Mesothelial cell of epicardium (in vitro differentiated cells): ENCODE measurements around the gene RNF212. TPM values are rescaled to one million over a fixed set of nuclear protein-coding genes. Genes with fewer than 3 reads are reported as not detected.

Source experiments
- DNase-seq, 2 experiments: peaks; one replicate each; pipeline ENCODE4 v3.0.0; 2021; ENCODE audit warnings: low spot score in 2 of 2; ENCODE audit not compliant: unreplicated experiment in 2 of 2
- H3K27ac Mint-ChIP-seq: 2 replicates; pipeline ENCODE4 v1.8.0; 2021; ENCODE audit warnings: mixed read lengths
- H3K27me3 Mint-ChIP-seq: 2 replicates; pipeline ENCODE4 v1.8.0; 2021; ENCODE audit warnings: low read depth, mixed read lengths
- H3K36me3 Mint-ChIP-seq: 2 replicates; pipeline ENCODE4 v1.8.0; 2021; ENCODE audit warnings: mixed read lengths
- H3K4me1 Mint-ChIP-seq: 2 replicates; pipeline ENCODE4 v1.8.0; 2021; ENCODE audit warnings: mixed read lengths
- H3K4me3 Mint-ChIP-seq: 2 replicates; pipeline ENCODE4 v1.8.0; 2021; ENCODE audit warnings: mild to moderate bottlenecking, moderate library complexity, mixed read lengths
- H3K9me3 Mint-ChIP-seq: 2 replicates; pipeline ENCODE4 v1.8.0; 2021; ENCODE audit warnings: mixed read lengths
- total RNA-seq: library from RNA; stranded (reverse); gene quantifications from 3 replicates; pipeline ENCODE4 v1.2.1, GENCODE V29; 2021
- TF ChIP-seq, protein P1 (sequence below): fragments of 200-600 bp; sonication (generic); IDR thresholded peaks from one replicate; pipeline ENCODE4 v1.5.0; 2021; ENCODE audit warnings: antibody characterized with exemption; ENCODE audit not compliant: unreplicated experiment

The RNF212 gene
- total RNA-seq, 1 donor from 2014 or later: 10.9 TPM

DNA sequence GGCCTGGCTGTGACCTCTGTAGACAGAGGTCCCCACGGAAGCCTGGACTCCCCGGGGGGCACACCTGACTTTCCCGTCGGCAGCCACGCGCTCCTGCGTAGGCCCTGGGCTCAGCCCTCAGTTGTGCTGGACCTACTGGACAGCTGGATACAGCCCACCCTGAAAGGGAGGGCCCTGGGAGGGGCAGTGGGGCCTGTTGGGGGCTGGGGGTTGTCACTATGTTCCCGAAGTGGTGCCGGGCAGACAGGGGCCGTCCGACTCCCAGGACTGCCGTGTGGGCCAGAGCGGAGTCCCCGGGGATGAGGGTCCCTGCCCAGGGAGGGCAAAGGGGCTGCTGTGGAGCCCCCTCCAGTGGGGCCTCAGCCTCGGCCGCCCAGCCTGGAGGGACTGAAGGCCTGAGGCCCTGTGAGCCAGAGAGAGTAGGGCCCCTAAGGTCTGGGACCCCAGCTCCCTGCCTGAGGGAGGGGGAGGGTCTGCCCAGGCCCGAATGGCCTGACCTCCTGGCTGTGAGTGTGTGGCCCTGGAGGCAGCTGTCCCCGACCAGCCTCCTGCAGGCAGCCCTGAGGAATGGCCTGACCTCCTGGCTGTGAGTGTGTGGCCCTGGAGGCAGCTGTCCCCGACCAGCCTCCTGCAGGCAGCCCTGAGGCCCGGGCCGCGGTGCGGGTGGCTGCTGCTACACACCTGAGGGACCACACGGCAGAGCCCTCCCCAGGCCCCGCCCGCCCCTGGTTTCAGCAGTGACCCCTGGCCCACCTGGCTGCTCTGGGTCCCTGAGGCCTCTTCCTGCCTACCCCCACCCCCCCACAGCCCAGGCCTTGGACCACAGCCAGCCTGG is 76.2 kb downstream of the RNF212 start:
- DNase-seq: no peak
- Mint-ChIP-seq H3K36me3 (no peaks in the 10 kb centered on the region), H3K4me3 (no peak overlapping the region), H3K27me3 (no peaks in the 10 kb centered on the region), H3K27ac (no peak overlapping the region), H3K4me1 (peaks cover 17% of the 10 kb centered on the region), H3K9me3 (no peaks in the 10 kb centered on the region)
- TF ChIP-seq, protein P1, sequence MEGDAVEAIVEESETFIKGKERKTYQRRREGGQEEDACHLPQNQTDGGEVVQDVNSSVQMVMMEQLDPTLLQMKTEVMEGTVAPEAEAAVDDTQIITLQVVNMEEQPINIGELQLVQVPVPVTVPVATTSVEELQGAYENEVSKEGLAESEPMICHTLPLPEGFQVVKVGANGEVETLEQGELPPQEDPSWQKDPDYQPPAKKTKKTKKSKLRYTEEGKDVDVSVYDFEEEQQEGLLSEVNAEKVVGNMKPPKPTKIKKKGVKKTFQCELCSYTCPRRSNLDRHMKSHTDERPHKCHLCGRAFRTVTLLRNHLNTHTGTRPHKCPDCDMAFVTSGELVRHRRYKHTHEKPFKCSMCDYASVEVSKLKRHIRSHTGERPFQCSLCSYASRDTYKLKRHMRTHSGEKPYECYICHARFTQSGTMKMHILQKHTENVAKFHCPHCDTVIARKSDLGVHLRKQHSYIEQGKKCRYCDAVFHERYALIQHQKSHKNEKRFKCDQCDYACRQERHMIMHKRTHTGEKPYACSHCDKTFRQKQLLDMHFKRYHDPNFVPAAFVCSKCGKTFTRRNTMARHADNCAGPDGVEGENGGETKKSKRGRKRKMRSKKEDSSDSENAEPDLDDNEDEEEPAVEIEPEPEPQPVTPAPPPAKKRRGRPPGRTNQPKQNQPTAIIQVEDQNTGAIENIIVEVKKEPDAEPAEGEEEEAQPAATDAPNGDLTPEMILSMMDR: no peak

DNA sequence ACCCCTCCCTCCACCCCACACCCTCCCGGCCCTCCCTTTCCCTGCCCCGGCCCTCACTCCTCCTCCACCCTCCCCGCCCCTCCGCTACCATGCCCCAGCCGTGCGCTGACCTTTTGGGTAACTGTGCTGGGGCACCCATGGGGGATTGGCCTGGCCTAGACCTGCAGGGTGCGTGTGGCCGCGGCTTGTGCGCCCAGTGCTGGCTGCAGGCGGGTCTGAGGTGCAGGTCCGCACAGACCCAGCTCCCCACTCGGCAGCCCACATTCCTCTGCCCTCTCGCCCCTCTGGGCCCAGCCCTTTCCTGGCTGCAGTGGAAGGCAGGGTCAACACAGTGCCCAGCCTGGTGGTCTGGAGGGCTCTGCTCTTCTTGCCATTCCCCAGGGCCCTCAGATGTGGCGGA is 77.3 kb downstream of the RNF212 start:
- no peak overlapping the region for H3K4me3 Mint-ChIP-seq
- no peaks in the 10 kb centered on the region for H3K36me3 Mint-ChIP-seq
- H3K27me3 Mint-ChIP-seq: no peaks in the 10 kb centered on the region
- H3K9me3 Mint-ChIP-seq: no peaks in the 10 kb centered on the region
- peaks cover 12% of the 10 kb centered on the region for H3K4me1 Mint-ChIP-seq
- no peak for DNase-seq
- TF ChIP-seq, protein P1: no peak
- H3K27ac Mint-ChIP-seq: no peak overlapping the region

DNA sequence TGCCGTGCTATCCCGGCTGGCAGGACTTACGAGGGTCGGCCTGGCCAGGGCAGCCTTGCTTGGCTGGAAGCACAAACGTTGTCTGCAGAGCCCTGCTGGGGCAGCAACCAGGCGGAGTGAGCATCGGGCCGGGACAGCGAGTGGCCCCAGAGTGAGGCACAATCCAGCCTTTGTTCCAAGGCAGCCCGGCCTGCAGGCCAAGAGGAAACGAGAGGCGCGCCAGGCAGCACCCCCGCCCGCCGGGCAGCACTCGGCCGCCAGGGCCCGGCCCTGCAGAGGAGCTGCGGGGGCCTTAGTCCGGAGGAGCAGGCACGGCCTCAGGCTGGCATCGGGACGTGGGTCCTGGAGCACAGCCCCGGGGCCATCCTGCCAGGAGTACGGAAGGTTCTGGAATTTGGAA is 77.9 kb downstream of the RNF212 start:
- no peak overlapping the region for H3K27ac Mint-ChIP-seq
- no peak for DNase-seq
- peaks cover 11% of the 10 kb centered on the region for H3K4me1 Mint-ChIP-seq
- H3K4me3 Mint-ChIP-seq: no peak overlapping the region
- TF ChIP-seq, protein P1: no peak
- no peaks in the 10 kb centered on the region for H3K36me3 Mint-ChIP-seq
- no peaks in the 10 kb centered on the region for H3K9me3 Mint-ChIP-seq
- H3K27me3 Mint-ChIP-seq: no peaks in the 10 kb centered on the region

DNA sequence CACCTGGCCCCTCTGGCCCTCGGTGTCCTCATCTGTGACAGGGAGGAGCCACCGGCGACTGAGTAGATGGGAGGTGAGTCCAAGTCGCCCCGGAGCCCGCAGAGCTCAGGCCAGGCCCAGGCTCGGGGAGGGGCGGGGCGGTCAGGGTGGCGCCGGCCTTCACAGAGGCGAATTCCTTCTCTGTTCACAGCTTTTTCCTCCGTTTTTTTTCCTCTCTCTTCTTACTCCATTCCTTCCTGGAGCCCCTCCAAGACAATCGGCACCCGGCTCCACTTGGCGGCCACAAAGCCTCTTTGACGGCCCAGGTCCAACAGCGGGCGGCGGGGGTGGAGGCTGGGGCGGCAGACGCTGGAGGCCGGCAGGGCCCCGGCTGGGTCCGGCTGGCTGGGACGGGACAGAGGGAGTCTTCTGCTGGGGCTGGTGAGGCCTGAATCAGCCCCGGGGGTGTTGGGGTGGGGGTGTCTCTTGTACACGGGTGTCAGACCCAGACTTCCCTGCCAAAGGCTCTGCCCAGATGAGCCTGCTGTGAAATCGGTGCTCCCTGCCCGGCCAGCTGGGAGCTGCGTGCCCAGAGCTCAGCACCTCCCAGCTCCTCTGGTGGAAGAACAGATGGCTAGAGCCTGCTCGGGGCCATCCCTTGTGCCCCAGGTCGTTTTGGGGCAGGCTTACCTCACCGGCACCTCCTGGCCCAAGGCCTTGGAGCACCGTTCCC is 79.4 kb downstream of the RNF212 start:
- H3K9me3 Mint-ChIP-seq: no peaks in the 10 kb centered on the region
- H3K4me3 Mint-ChIP-seq: no peak overlapping the region
- H3K4me1 Mint-ChIP-seq: peaks cover 5% of the 10 kb centered on the region
- no peaks in the 10 kb centered on the region for H3K27me3 Mint-ChIP-seq
- DNase-seq: no peak
- H3K27ac Mint-ChIP-seq: no peak overlapping the region
- TF ChIP-seq, protein P1: no peak
- no peaks in the 10 kb centered on the region for H3K36me3 Mint-ChIP-seq

DNA sequence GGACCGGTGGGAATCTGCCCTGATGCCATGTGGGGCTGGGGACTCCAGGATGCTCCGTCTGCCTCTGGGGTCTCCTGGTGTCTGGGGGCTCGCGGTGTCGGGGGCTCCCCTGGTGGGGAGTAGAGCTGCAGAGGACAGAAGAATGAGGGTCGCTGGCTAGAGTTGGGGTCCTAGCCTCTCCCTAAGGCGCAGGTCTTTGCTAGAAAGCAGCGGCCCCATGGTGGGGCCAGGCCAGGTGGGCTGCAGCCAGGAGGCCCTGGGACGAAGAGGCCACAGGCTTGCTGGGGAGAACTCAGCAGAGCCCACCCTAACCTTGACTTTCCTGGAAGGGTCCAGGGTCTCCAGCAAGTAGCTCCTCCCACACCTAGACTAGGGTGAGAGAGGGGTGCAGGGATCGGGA is 80.5 kb downstream of the RNF212 start:
- TF ChIP-seq, protein P1: no peak
- H3K27ac Mint-ChIP-seq: no peak overlapping the region
- no peaks in the 10 kb centered on the region for H3K4me1 Mint-ChIP-seq
- H3K27me3 Mint-ChIP-seq: no peaks in the 10 kb centered on the region
- H3K4me3 Mint-ChIP-seq: no peak overlapping the region
- H3K36me3 Mint-ChIP-seq: no peaks in the 10 kb centered on the region
- DNase-seq: no peak
- no peaks in the 10 kb centered on the region for H3K9me3 Mint-ChIP-seq
